Parathyroid adenoma (tissue), 2 donors: Measurements from ENCODE around the gene MCM10.

Source experiments
- H2AFZ ChIP-seq: fragments of 300-600 bp; sonication (generic); one replicate; pipeline ENCODE4 v1.7.0; 2017; ENCODE audit warnings: antibody characterized with exemption, mild to moderate bottlenecking
- H3K27ac ChIP-seq: fragments of 300-600 bp; sonication (generic); one replicate; pipeline ENCODE4 v1.7.0; 2017
- H3K27me3 ChIP-seq: fragments of 300-600 bp; sonication (generic); one replicate; pipeline ENCODE4 v1.7.0; 2017; ENCODE audit warnings: low read length; ENCODE audit not compliant: control insufficient read depth, insufficient read depth
- H3K36me3 ChIP-seq: fragments of 300-600 bp; sonication (generic); one replicate; pipeline ENCODE4 v1.7.0; 2017; ENCODE audit warnings: low read length; ENCODE audit not compliant: control insufficient read depth, insufficient read depth
- H3K4me1 ChIP-seq: fragments of 300-600 bp; sonication (generic); one replicate; pipeline ENCODE4 v1.7.0; 2017; ENCODE audit warnings: control low read depth
- H3K4me2 ChIP-seq: fragments of 300-600 bp; sonication (generic); one replicate; pipeline ENCODE4 v1.7.0; 2017; ENCODE audit warnings: low read length
- H3K4me3 ChIP-seq: fragments of 300-600 bp; sonication (generic); one replicate; pipeline ENCODE4 v1.7.0; 2017; ENCODE audit warnings: low read depth, low read length
- H3K79me2 ChIP-seq: fragments of 300-600 bp; sonication (generic); one replicate; pipeline ENCODE4 v1.7.0; 2017; ENCODE audit warnings: control low read depth
- H3K9ac ChIP-seq: fragments of 300-600 bp; sonication (generic); one replicate; pipeline ENCODE4 v1.7.0; 2017; ENCODE audit warnings: mild to moderate bottlenecking
- H3K9me3 ChIP-seq: fragments of 300-600 bp; sonication (generic); one replicate; pipeline ENCODE4 v1.7.0; 2017; ENCODE audit warnings: low read length; ENCODE audit not compliant: control insufficient read depth
- CTCF ChIP-seq: fragments of 300-600 bp; sonication (generic); IDR thresholded peaks from one replicate; pipeline ENCODE4 v1.7.0; 2017; ENCODE audit warnings: antibody characterized with exemption, mild to moderate bottlenecking
- donor health status: primary hyperparathyroidism.

MCM10 gene

DNA sequence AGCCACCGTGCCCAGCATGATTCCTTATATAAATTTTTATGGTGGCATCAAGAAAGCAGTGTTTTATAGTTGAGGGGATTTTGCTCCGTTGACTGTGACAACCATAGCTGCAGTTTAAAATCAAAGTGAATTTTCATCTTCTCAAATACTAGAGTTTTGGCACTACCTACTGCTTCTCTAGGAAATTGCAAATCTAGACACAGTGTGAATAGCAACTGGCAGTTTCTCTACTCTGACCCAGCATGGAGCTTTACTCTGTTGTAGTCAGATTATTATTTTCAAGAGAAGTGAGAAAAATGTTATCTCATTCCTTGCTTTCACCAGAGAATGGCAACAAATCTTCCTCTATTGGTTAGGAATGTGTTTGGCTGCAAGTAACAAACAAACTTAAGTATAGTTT is 22.9 kb downstream of the MCM10 start:
- no peak for TF ChIP-seq CTCF
- no peaks in the 10 kb centered on the region for H3K79me2 ChIP-seq
- H3K4me3 ChIP-seq = no peak overlapping the region
- H3K4me2 ChIP-seq = no peak overlapping the region
- no peak overlapping the region for H3K27ac ChIP-seq
- H3K9me3 ChIP-seq = no peaks in the 10 kb centered on the region
- no peaks in the 10 kb centered on the region for H3K36me3 ChIP-seq
- H3K9ac ChIP-seq = no peak overlapping the region
- H3K4me1 ChIP-seq = no peaks in the 10 kb centered on the region
- no peaks in the 10 kb centered on the region for H3K27me3 ChIP-seq
- no peak overlapping the region for H2AFZ ChIP-seq

GRCh38 chr10:13184730-13185514 is 23.6 kb downstream of the MCM10 start:
- H3K79me2 ChIP-seq = no peaks in the 10 kb centered on the region
- no peak for TF ChIP-seq CTCF
- H3K27me3 ChIP-seq = no peaks in the 10 kb centered on the region
- H3K4me1 ChIP-seq = no peaks in the 10 kb centered on the region
- H3K4me3 ChIP-seq = no peak overlapping the region
- no peak overlapping the region for H3K27ac ChIP-seq
- no peak overlapping the region for H2AFZ ChIP-seq
- no peaks in the 10 kb centered on the region for H3K9me3 ChIP-seq
- no peak overlapping the region for H3K9ac ChIP-seq
- no peaks in the 10 kb centered on the region for H3K36me3 ChIP-seq
- H3K4me2 ChIP-seq = no peak overlapping the region

- Histone ChIP-seq H3K36me3 (no peaks in the 10 kb centered on the region), H3K4me1 (no peaks in the 10 kb centered on the region), H3K4me2 (no peak overlapping the region), H2AFZ (no peak overlapping the region), H3K9me3 (no peaks in the 10 kb centered on the region), H3K9ac (no peak overlapping the region), H3K27ac (no peak overlapping the region), H3K27me3 (no peaks in the 10 kb centered on the region), H3K79me2 (no peaks in the 10 kb centered on the region), H3K4me3 (no peak overlapping the region)
- TF ChIP-seq CTCF = no peak
Observed at GRCh38 chr10:13187135-13187534, 25.8 kb downstream of the MCM10 start.

GRCh38 chr10:13188593-13188992 is 27.2 kb downstream of the MCM10 start:
- no peaks in the 10 kb centered on the region for H3K79me2 ChIP-seq
- no peak overlapping the region for H3K9ac ChIP-seq
- H3K4me2 ChIP-seq = no peak overlapping the region
- no peak overlapping the region for H3K4me3 ChIP-seq
- H3K36me3 ChIP-seq = no peaks in the 10 kb centered on the region
- no peak for TF ChIP-seq CTCF
- no peak overlapping the region for H3K27ac ChIP-seq
- H3K9me3 ChIP-seq = no peaks in the 10 kb centered on the region
- no peaks in the 10 kb centered on the region for H3K27me3 ChIP-seq
- H2AFZ ChIP-seq = no peak overlapping the region
- no peaks in the 10 kb centered on the region for H3K4me1 ChIP-seq

GRCh38 chr10:13189961-13190360 is 28.6 kb downstream of the MCM10 start:
- Histone ChIP-seq H2AFZ (no peak overlapping the region), H3K79me2 (no peaks in the 10 kb centered on the region), H3K9me3 (no peaks in the 10 kb centered on the region), H3K27ac (peak overlapping the region; percentile 27), H3K4me1 (no peaks in the 10 kb centered on the region), H3K27me3 (no peaks in the 10 kb centered on the region), H3K36me3 (no peaks in the 10 kb centered on the region), H3K4me2 (no peak overlapping the region), H3K9ac (no peak overlapping the region), H3K4me3 (no peak overlapping the region)
- TF ChIP-seq CTCF = no peak
